Stimulated activated CD4-positive, alpha-beta T cell treated with anti-CD3 and anti-CD28 coated beads, Interleukin-1b, Interleukin-23, amount 100 ng/mL, for 24 hours (primary cell): Measurements from ENCODE around the gene NKAIN2.

Source experiments
- DNase-seq, 4 experiments: peaks; one replicate each; pipeline ENCODE4 v3.0.0-alpha.2; 2020; ENCODE audit warnings: low read depth in 4 of 4, low spot score in 1 of 4

Gene NKAIN2

GRCh38 chr6:123803504-123804013 lies at the start of gene NKAIN2:
Gene NKAIN2, plus strand, starts transcription at chr6:123803865.
- no peak for DNase-seq

GRCh38 chr6:123759472-123759871 lies 44.2 kb upstream of the NKAIN2 start:
- no peak for DNase-seq

- DNase-seq = no peak
Observed at GRCh38 chr6:123763904-123764303, 39.8 kb upstream of the NKAIN2 start.

- DNase-seq = no peak
Observed at GRCh38 chr6:123764722-123765121, 38.9 kb upstream of the NKAIN2 start.

- no peak for DNase-seq
Observed at GRCh38 chr6:123768921-123769320, 34.7 kb upstream of the NKAIN2 start.

- no peak for DNase-seq
Observed at GRCh38 chr6:123769431-123769830, 34.2 kb upstream of the NKAIN2 start.

GRCh38 chr6:123770247-123770949 lies 33.3 kb upstream of the NKAIN2 start:
- DNase-seq = no peak

GRCh38 chr6:123771126-123771525 lies 32.5 kb upstream of the NKAIN2 start:
- no peak for DNase-seq

GRCh38 chr6:123777563-123777962 lies 26.1 kb upstream of the NKAIN2 start:
- no peak for DNase-seq

- DNase-seq = no peak
Observed at GRCh38 chr6:123780021-123780420, 23.6 kb upstream of the NKAIN2 start.

- no peak for DNase-seq
Observed at GRCh38 chr6:123784330-123784729, 19.3 kb upstream of the NKAIN2 start.

GRCh38 chr6:123785039-123785438 lies 18.6 kb upstream of the NKAIN2 start:
- DNase-seq = no peak

GRCh38 chr6:123788319-123788718 lies 15.3 kb upstream of the NKAIN2 start:
- DNase-seq = no peak

- DNase-seq = no peak
Observed at GRCh38 chr6:123794190-123794589, 9.5 kb upstream of the NKAIN2 start.

GRCh38 chr6:123794799-123795198 lies 8.9 kb upstream of the NKAIN2 start:
- DNase-seq = no peak

- DNase-seq = no peak
Observed at GRCh38 chr6:123801067-123801466, 2.6 kb upstream of the NKAIN2 start.

GRCh38 chr6:123802351-123802696 lies 1.3 kb upstream of the NKAIN2 start:
- no peak for DNase-seq

- DNase-seq = peak; percentile 35 to 49 (median 41)
Observed at GRCh38 chr6:123802697-123803503, 765 bp upstream of the NKAIN2 start.

- no peak for DNase-seq
Observed at GRCh38 chr6:123804014-123804786, 535 bp downstream of the NKAIN2 start.

- DNase-seq = no peak
Observed at GRCh38 chr6:123804787-123805540, 1.3 kb downstream of the NKAIN2 start.

- DNase-seq = no peak
Observed at GRCh38 chr6:123805921-123806320, 2.3 kb downstream of the NKAIN2 start.
